Measurements from ENCODE around the gene L2HGDH. TPM values are rescaled to one million over a fixed set of nuclear protein-coding genes. Genes with fewer than 3 reads are reported as not detected.

L2HGDH gene
- total RNA-seq, 1 experiment from 2014 or later = 25.0 TPM

- Histone ChIP-seq H3K36me3 (ENCODE audit: control insufficient read depth, insufficient read depth, low read length) (no peaks in the 10 kb centered on the region), H3K4me1 (peaks cover 6% of the 10 kb centered on the region; the same call in 1 of the 2 replicates), H3K9me3 (0 out of 2 replicates have a peak, but pooled peaks cover 6% of the 10 kb centered on the region), H3K27me3 (replicated peaks; ENCODE audit: control insufficient read depth, insufficient read depth, low read length) (no peaks in the 10 kb centered on the region), H3K4me3 (ENCODE audit: low read depth, low read length) (peak within 1 kb of the TSS; percentile 76)
- POLR2A ChIA-PET = no interaction called here
- DNase-seq = peak; percentile 87 to 89
- TF ChIP-seq, protein P1, sequence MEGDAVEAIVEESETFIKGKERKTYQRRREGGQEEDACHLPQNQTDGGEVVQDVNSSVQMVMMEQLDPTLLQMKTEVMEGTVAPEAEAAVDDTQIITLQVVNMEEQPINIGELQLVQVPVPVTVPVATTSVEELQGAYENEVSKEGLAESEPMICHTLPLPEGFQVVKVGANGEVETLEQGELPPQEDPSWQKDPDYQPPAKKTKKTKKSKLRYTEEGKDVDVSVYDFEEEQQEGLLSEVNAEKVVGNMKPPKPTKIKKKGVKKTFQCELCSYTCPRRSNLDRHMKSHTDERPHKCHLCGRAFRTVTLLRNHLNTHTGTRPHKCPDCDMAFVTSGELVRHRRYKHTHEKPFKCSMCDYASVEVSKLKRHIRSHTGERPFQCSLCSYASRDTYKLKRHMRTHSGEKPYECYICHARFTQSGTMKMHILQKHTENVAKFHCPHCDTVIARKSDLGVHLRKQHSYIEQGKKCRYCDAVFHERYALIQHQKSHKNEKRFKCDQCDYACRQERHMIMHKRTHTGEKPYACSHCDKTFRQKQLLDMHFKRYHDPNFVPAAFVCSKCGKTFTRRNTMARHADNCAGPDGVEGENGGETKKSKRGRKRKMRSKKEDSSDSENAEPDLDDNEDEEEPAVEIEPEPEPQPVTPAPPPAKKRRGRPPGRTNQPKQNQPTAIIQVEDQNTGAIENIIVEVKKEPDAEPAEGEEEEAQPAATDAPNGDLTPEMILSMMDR (IDR thresholded peaks at IDR 0.05; ENCODE audit: insufficient read depth in 1 of 2, low read depth in 1 of 2, low read length in 1 of 2, severe bottlenecking in 1 of 2, unreplicated experiment in 1 of 2) = no peak
- BruUV-seq (replicated peaks) = no TSS peak
- Mint-ChIP-seq H3K4me1 (ENCODE audit: low read depth, unreplicated experiment) (no peaks in the 10 kb centered on the region), H3K27me3 (ENCODE audit: insufficient read depth, unreplicated experiment) (no peaks in the 10 kb centered on the region), H3K4me3 (ENCODE audit: unreplicated experiment) (peak within 1 kb of the TSS; percentile 87), H3K27ac (ENCODE audit: unreplicated experiment) (peak within 1 kb of the TSS; percentile 76), H3K9me3 (ENCODE audit: unreplicated experiment) (no peaks in the 10 kb centered on the region), H3K36me3 (ENCODE audit: insufficient read depth, unreplicated experiment) (peaks cover 5% of the 10 kb centered on the region)
- intact Hi-C loops (cut with micrococcal nuclease; ENCODE audit: unreplicated experiment) = loop anchor here (5.0 to 10.0 kb wide), 2 partner anchors 81 to 377 kb away; partner anchors contain the start of genes DMAC2L, L2HGDH and NEMF
- CTCF ChIA-PET = interaction anchor here (0.7 kb wide), 1 partner anchor 8 kb away, joined by 4 read pairs; no protein-coding TSS in a partner anchor
Observed at GRCh38 chr14:50231475-50232275, 80.4 kb downstream of the L2HGDH start, which contains the start of gene SOS2. SOS2 (minus strand) TSS chr14:50231578; CDS start chr14:50231283, 295 bp downstream.

- Mint-ChIP-seq H3K4me1 (ENCODE audit: low read depth, unreplicated experiment) (no peaks in the 10 kb centered on the region), H3K36me3 (ENCODE audit: insufficient read depth, unreplicated experiment) (peaks cover 5% of the 10 kb centered on the region), H3K4me3 (ENCODE audit: unreplicated experiment) (peak overlapping the region; percentile 87), H3K27ac (ENCODE audit: unreplicated experiment) (peak overlapping the region; percentile 68), H3K9me3 (ENCODE audit: unreplicated experiment) (no peaks in the 10 kb centered on the region), H3K27me3 (ENCODE audit: insufficient read depth, unreplicated experiment) (no peaks in the 10 kb centered on the region)
- Histone ChIP-seq H3K9me3 (0 out of 2 replicates have a peak, but pooled peaks cover 5% of the 10 kb centered on the region), H3K27me3 (replicated peaks; ENCODE audit: control insufficient read depth, insufficient read depth, low read length) (no peaks in the 10 kb centered on the region), H3K36me3 (ENCODE audit: control insufficient read depth, insufficient read depth, low read length) (no peaks in the 10 kb centered on the region), H3K4me3 (ENCODE audit: low read depth, low read length) (peak overlapping the region; percentile 76), H3K4me1 (peaks cover 6% of the 10 kb centered on the region; the same call in 1 of the 2 replicates)
- ChIA-PET CTCF (interaction anchor here (0.7 kb wide), 1 partner anchor 9 kb away, joined by 4 read pairs; no protein-coding TSS in a partner anchor), POLR2A (interaction anchor here (0.7 kb wide), 1 partner anchor 463 kb away, joined by 4 read pairs; the partner anchor contains the start of gene KLHDC2)
- no TSS peak for BruUV-seq (replicated peaks)
- DNase-seq = peak; percentile 44 to 61
- TF ChIP-seq, protein P1 (IDR thresholded peaks at IDR 0.05; ENCODE audit: insufficient read depth in 1 of 2, low read depth in 1 of 2, low read length in 1 of 2, severe bottlenecking in 1 of 2, unreplicated experiment in 1 of 2) = no peak
- intact Hi-C loops (cut with micrococcal nuclease; ENCODE audit: unreplicated experiment) = loop anchor here (5.0 to 10.0 kb wide), 2 partner anchors 81 to 376 kb away; partner anchors contain the start of genes DMAC2L, L2HGDH and NEMF
Observed at GRCh38 chr14:50230701-50231474, 81.1 kb downstream of the L2HGDH start.

GRCh38 chr14:50230401-50230700, 81.7 kb downstream of the L2HGDH start:
- H3K27me3 ChIP-seq (replicated peaks; ENCODE audit: control insufficient read depth, insufficient read depth, low read length) = no peaks in the 10 kb centered on the region
- DNase-seq = no peak
- POLR2A ChIA-PET = interaction anchor here (0.7 kb wide), 1 partner anchor 462 kb away, joined by 4 read pairs; the partner anchor contains the start of gene KLHDC2

More at GRCh38 chr14:50230401-50230700, 81.7 kb downstream of the L2HGDH start:
- peak overlapping the region; percentile 87 for H3K4me3 Mint-ChIP-seq (ENCODE audit: unreplicated experiment)
- CTCF ChIA-PET = no interaction called here
- Histone ChIP-seq H3K9me3 (no peaks in the 10 kb centered on the region), H3K36me3 (ENCODE audit: control insufficient read depth, insufficient read depth, low read length) (no peaks in the 10 kb centered on the region), H3K4me1 (peaks cover 6% of the 10 kb centered on the region; the same call in 1 of the 2 replicates), H3K4me3 (ENCODE audit: low read depth, low read length) (peak overlapping the region; percentile 76)
- no peaks in the 10 kb centered on the region for H3K27me3 Mint-ChIP-seq (ENCODE audit: insufficient read depth, unreplicated experiment)
- H3K4me1 Mint-ChIP-seq (ENCODE audit: low read depth, unreplicated experiment) = no peaks in the 10 kb centered on the region
- H3K9me3 Mint-ChIP-seq (ENCODE audit: unreplicated experiment) = no peaks in the 10 kb centered on the region
- TF ChIP-seq, protein P1 (IDR thresholded peaks at IDR 0.05; ENCODE audit: insufficient read depth in 1 of 2, low read depth in 1 of 2, low read length in 1 of 2, severe bottlenecking in 1 of 2, unreplicated experiment in 1 of 2) = no peak
- BruUV-seq (replicated peaks) = no TSS peak
- intact Hi-C loops (cut with micrococcal nuclease; ENCODE audit: unreplicated experiment) = loop anchor here (5.0 to 10.0 kb wide), 2 partner anchors 82 to 376 kb away; partner anchors contain the start of genes DMAC2L, L2HGDH and NEMF
- H3K36me3 Mint-ChIP-seq (ENCODE audit: insufficient read depth, unreplicated experiment) = peaks cover 5% of the 10 kb centered on the region
- peak overlapping the region; percentile 68 for H3K27ac Mint-ChIP-seq (ENCODE audit: unreplicated experiment)
